Measurements from ENCODE around the gene TMEM218. TPM values are rescaled to one million over a fixed set of nuclear protein-coding genes. Genes with fewer than 3 reads are reported as not detected.

TMEM218 gene
- total RNA-seq, 1 experiment from 2014 or later = 29.8 TPM

GRCh38 chr11:125132071-125132470, 20.6 kb upstream of the TMEM218 start:
- DNase-seq (ENCODE audit: low read depth) = no peak

GRCh38 chr11:125129316-125129993, 18.0 kb upstream of the TMEM218 start:
- no peak for DNase-seq (ENCODE audit: low read depth)

- peak; percentile 32 for DNase-seq (ENCODE audit: low read depth)
These were observed 17.0 kb upstream of the TMEM218 start for GRCh38 chr11:125128450-125128849.

- DNase-seq (ENCODE audit: low read depth) = no peak
These were observed 13.2 kb upstream of the TMEM218 start for GRCh38 chr11:125124618-125124992.

GRCh38 chr11:125123947-125124617, 12.7 kb upstream of the TMEM218 start:
- DNase-seq (ENCODE audit: low read depth) = peak; percentile 82

GRCh38 chr11:125123194-125123946, 11.9 kb upstream of the TMEM218 start:
- DNase-seq (ENCODE audit: low read depth) = no peak

- DNase-seq (ENCODE audit: low read depth) = no peak
These were observed 6.0 kb upstream of the TMEM218 start for GRCh38 chr11:125117429-125117828.

GRCh38 chr11:125114518-125114917, 3.1 kb upstream of the TMEM218 start:
- peak; percentile 38 for DNase-seq (ENCODE audit: low read depth)

GRCh38 chr11:125112208-125112604, 780 bp upstream of the TMEM218 start:
- DNase-seq (ENCODE audit: low read depth) = no peak

- no peak for DNase-seq (ENCODE audit: low read depth)
These were observed 454 bp downstream of the TMEM218 start for GRCh38 chr11:125111001-125111342.

GRCh38 chr11:125110506-125110905, 920 bp downstream of the TMEM218 start:
- no peak for DNase-seq (ENCODE audit: low read depth)

GRCh38 chr11:125108469-125108868, 3.0 kb downstream of the TMEM218 start:
- no peak for DNase-seq (ENCODE audit: low read depth)

GRCh38 chr11:125105926-125106325, 5.5 kb downstream of the TMEM218 start:
- DNase-seq (ENCODE audit: low read depth) = no peak

GRCh38 chr11:125102510-125102909, 8.9 kb downstream of the TMEM218 start:
- DNase-seq (ENCODE audit: low read depth) = no peak

- DNase-seq (ENCODE audit: low read depth) = no peak
These were observed 9.4 kb downstream of the TMEM218 start for GRCh38 chr11:125102025-125102424.

GRCh38 chr11:125101596-125101995, 9.8 kb downstream of the TMEM218 start:
- no peak for DNase-seq (ENCODE audit: low read depth)

- DNase-seq (ENCODE audit: low read depth) = no peak
These were observed 11.3 kb downstream of the TMEM218 start for GRCh38 chr11:125100136-125100535.

- DNase-seq (ENCODE audit: low read depth) = no peak
These were observed 16.7 kb downstream of the TMEM218 start for GRCh38 chr11:125094731-125095130.

- DNase-seq (ENCODE audit: low read depth) = no peak
These were observed 17.9 kb downstream of the TMEM218 start for GRCh38 chr11:125093502-125093901.

- no peak for DNase-seq (ENCODE audit: low read depth)
These were observed 18.8 kb downstream of the TMEM218 start for GRCh38 chr11:125092669-125093068.

- no peak for DNase-seq (ENCODE audit: low read depth)
These were observed 19.4 kb downstream of the TMEM218 start for GRCh38 chr11:125091877-125092664.
